Measurements from ENCODE around the gene MPEG1. TPM values are rescaled to one million over a fixed set of nuclear protein-coding genes. Genes with fewer than 3 reads are reported as not detected.

Gene MPEG1
- total RNA-seq, 1 donor from 2014 or later: not detected

- Mint-ChIP-seq H3K4me3 (ENCODE audit: low read depth) (no peak overlapping the region), H3K36me3 (ENCODE audit: insufficient read depth) (peaks cover 25% of the 10 kb centered on the region), H3K9me3 (ENCODE audit: low read depth) (no peaks in the 10 kb centered on the region), H3K4me1 (ENCODE audit: low read depth) (peaks cover 6% of the 10 kb centered on the region), H3K27ac (no peak overlapping the region), H3K27me3 (no peaks in the 10 kb centered on the region)
- TF ChIP-seq CTCF (IDR thresholded peaks at IDR 0.05; ENCODE audit: unreplicated experiment): no peak
- DNase-seq (ENCODE audit: low spot score, unreplicated experiment): no peak
Measured at GRCh38 chr11:59204746-59205145, 8.0 kb downstream of the MPEG1 start.

- no peaks in the 10 kb centered on the region for H3K27me3 Mint-ChIP-seq
- H3K4me1 Mint-ChIP-seq (ENCODE audit: low read depth): no peaks in the 10 kb centered on the region
- no peak overlapping the region for H3K4me3 Mint-ChIP-seq (ENCODE audit: low read depth)
- H3K9me3 Mint-ChIP-seq (ENCODE audit: low read depth): no peaks in the 10 kb centered on the region
- TF ChIP-seq CTCF (IDR thresholded peaks at IDR 0.05; ENCODE audit: unreplicated experiment): peak; percentile 40
- H3K36me3 Mint-ChIP-seq (ENCODE audit: insufficient read depth): peaks cover 30% of the 10 kb centered on the region
- peak overlapping the region; percentile 45 for H3K27ac Mint-ChIP-seq
- DNase-seq (ENCODE audit: low spot score, unreplicated experiment): no peak
Measured at GRCh38 chr11:59201353-59201752, 11.4 kb downstream of the MPEG1 start.

- peaks cover 38% of the 10 kb centered on the region for H3K36me3 Mint-ChIP-seq (ENCODE audit: insufficient read depth)
- H3K4me1 Mint-ChIP-seq (ENCODE audit: low read depth): no peaks in the 10 kb centered on the region
- no peak overlapping the region for H3K27ac Mint-ChIP-seq
- no peaks in the 10 kb centered on the region for H3K27me3 Mint-ChIP-seq
- no peak for TF ChIP-seq CTCF (IDR thresholded peaks at IDR 0.05; ENCODE audit: unreplicated experiment)
- no peak for DNase-seq (ENCODE audit: low spot score, unreplicated experiment)
- H3K9me3 Mint-ChIP-seq (ENCODE audit: low read depth): no peaks in the 10 kb centered on the region
- H3K4me3 Mint-ChIP-seq (ENCODE audit: low read depth): no peak overlapping the region
Measured at GRCh38 chr11:59200423-59200746, 12.3 kb downstream of the MPEG1 start.

- Mint-ChIP-seq H3K27ac (peak overlapping the region; percentile 25), H3K4me3 (ENCODE audit: low read depth) (no peak overlapping the region), H3K4me1 (ENCODE audit: low read depth) (no peaks in the 10 kb centered on the region), H3K36me3 (ENCODE audit: insufficient read depth) (peaks cover 44% of the 10 kb centered on the region), H3K27me3 (no peaks in the 10 kb centered on the region), H3K9me3 (ENCODE audit: low read depth) (no peaks in the 10 kb centered on the region)
- TF ChIP-seq CTCF (IDR thresholded peaks at IDR 0.05; ENCODE audit: unreplicated experiment): no peak
- DNase-seq (ENCODE audit: low spot score, unreplicated experiment): no peak
Measured at GRCh38 chr11:59199546-59200422, 12.9 kb downstream of the MPEG1 start.

- H3K27ac Mint-ChIP-seq: peak overlapping the region; percentile 7
- H3K27me3 Mint-ChIP-seq: no peaks in the 10 kb centered on the region
- H3K36me3 Mint-ChIP-seq (ENCODE audit: insufficient read depth): peaks cover 46% of the 10 kb centered on the region
- H3K9me3 Mint-ChIP-seq (ENCODE audit: low read depth): no peaks in the 10 kb centered on the region
- TF ChIP-seq CTCF (IDR thresholded peaks at IDR 0.05; ENCODE audit: unreplicated experiment): no peak
- H3K4me3 Mint-ChIP-seq (ENCODE audit: low read depth): no peak overlapping the region
- DNase-seq (ENCODE audit: low spot score, unreplicated experiment): no peak
- no peaks in the 10 kb centered on the region for H3K4me1 Mint-ChIP-seq (ENCODE audit: low read depth)
Measured at GRCh38 chr11:59198726-59199125, 14.0 kb downstream of the MPEG1 start.

Measured in progenitor cell of endocrine pancreas (in vitro differentiated cells).